Progenitor cell of endocrine pancreas (in vitro differentiated cells): ENCODE results near the gene CD36. TPM values are rescaled to one million over a fixed set of nuclear protein-coding genes. Genes with fewer than 3 reads are reported as not detected.

Experiments
- DNase-seq: peaks from one replicate; pipeline ENCODE4 v3.0.0; 2021; ENCODE audit warnings: low spot score; ENCODE audit not compliant: unreplicated experiment
- H3K27ac Mint-ChIP-seq: 2 replicates; pipeline ENCODE4 v1.8.0; 2021; ENCODE audit warnings: mild to moderate bottlenecking, moderate library complexity, mixed read lengths
- H3K27me3 Mint-ChIP-seq: 2 replicates; pipeline ENCODE4 v1.8.0; 2021; ENCODE audit warnings: mixed read lengths
- H3K36me3 Mint-ChIP-seq: 2 replicates; pipeline ENCODE4 v1.8.0; 2022; ENCODE audit warnings: mixed read lengths; ENCODE audit not compliant: insufficient read depth
- H3K4me1 Mint-ChIP-seq: 2 replicates; pipeline ENCODE4 v1.8.0; 2021; ENCODE audit warnings: low read depth, mixed read lengths
- H3K4me3 Mint-ChIP-seq: 2 replicates; pipeline ENCODE4 v1.8.0; 2021; ENCODE audit warnings: low read depth, mild to moderate bottlenecking, moderate library complexity, mixed read lengths
- H3K9me3 Mint-ChIP-seq: 2 replicates; pipeline ENCODE4 v1.8.0; 2021; ENCODE audit warnings: low read depth, mixed read lengths
- total RNA-seq: library from RNA; stranded (reverse); gene quantifications from 2 replicates; pipeline ENCODE4 v1.2.1, GENCODE V29; 2021
- TF ChIP-seq, protein P1 (sequence below): fragments of 200-600 bp; sonication (generic); IDR thresholded peaks from one replicate; pipeline ENCODE4 v1.5.0; 2021; ENCODE audit warnings: antibody characterized with exemption, mild to moderate bottlenecking; ENCODE audit not compliant: unreplicated experiment

The CD36 gene
- total RNA-seq, 1 donor from 2014 or later = 7.7 TPM

DNA sequence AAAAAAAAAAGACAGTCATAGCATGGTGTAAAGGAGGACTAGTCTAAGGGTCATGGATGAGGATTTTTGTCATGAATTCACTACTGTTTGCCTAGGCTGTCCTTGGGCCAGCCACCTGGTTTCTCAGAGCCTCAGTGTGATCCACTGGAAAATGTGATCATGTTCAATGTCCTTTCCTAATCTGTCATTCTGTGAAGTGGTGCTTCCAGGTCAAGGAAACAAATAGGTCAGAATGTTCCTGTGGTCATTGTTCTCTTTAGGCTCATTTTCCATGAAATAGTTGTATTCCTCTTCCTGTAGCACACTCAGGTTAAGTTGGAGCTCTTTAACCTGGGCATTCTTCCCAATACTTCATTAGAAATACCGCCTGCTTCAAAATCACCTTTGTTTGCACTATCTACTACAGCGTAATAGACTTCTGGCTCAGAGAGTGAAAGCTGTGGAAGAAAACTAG, 16.5 kb downstream of the CD36 start:
- no peaks in the 10 kb centered on the region for H3K27me3 Mint-ChIP-seq
- no peaks in the 10 kb centered on the region for H3K36me3 Mint-ChIP-seq
- no peaks in the 10 kb centered on the region for H3K9me3 Mint-ChIP-seq
- no peak overlapping the region for H3K4me3 Mint-ChIP-seq
- DNase-seq = no peak
- TF ChIP-seq, protein P1, sequence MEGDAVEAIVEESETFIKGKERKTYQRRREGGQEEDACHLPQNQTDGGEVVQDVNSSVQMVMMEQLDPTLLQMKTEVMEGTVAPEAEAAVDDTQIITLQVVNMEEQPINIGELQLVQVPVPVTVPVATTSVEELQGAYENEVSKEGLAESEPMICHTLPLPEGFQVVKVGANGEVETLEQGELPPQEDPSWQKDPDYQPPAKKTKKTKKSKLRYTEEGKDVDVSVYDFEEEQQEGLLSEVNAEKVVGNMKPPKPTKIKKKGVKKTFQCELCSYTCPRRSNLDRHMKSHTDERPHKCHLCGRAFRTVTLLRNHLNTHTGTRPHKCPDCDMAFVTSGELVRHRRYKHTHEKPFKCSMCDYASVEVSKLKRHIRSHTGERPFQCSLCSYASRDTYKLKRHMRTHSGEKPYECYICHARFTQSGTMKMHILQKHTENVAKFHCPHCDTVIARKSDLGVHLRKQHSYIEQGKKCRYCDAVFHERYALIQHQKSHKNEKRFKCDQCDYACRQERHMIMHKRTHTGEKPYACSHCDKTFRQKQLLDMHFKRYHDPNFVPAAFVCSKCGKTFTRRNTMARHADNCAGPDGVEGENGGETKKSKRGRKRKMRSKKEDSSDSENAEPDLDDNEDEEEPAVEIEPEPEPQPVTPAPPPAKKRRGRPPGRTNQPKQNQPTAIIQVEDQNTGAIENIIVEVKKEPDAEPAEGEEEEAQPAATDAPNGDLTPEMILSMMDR = no peak
- H3K4me1 Mint-ChIP-seq = peaks cover 1% of the 10 kb centered on the region
- no peak overlapping the region for H3K27ac Mint-ChIP-seq

DNA sequence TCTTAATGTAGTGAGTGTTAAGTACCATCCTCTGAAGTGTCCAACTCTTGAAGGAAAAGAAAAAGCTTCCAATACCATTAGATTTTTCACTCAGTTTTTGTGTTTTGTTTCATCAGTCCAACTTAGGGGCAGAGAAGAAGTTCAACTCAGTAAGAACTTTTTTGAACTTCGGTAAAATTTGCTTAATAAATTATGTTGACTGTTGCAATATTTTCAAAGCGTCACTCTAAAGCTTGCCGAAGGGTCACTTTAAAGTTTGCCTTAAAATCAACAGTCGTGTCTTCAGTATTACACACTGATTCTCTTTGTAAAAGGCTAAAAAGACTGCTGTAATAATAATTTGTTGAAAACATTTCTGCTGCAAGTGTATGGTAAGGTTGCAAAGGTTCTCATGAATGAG, 17.6 kb downstream of the CD36 start:
- H3K36me3 Mint-ChIP-seq = no peaks in the 10 kb centered on the region
- DNase-seq = no peak
- TF ChIP-seq, protein P1 = no peak
- no peaks in the 10 kb centered on the region for H3K9me3 Mint-ChIP-seq
- H3K4me1 Mint-ChIP-seq = peaks cover 1% of the 10 kb centered on the region
- no peaks in the 10 kb centered on the region for H3K27me3 Mint-ChIP-seq
- H3K27ac Mint-ChIP-seq = no peak overlapping the region
- H3K4me3 Mint-ChIP-seq = no peak overlapping the region

DNA sequence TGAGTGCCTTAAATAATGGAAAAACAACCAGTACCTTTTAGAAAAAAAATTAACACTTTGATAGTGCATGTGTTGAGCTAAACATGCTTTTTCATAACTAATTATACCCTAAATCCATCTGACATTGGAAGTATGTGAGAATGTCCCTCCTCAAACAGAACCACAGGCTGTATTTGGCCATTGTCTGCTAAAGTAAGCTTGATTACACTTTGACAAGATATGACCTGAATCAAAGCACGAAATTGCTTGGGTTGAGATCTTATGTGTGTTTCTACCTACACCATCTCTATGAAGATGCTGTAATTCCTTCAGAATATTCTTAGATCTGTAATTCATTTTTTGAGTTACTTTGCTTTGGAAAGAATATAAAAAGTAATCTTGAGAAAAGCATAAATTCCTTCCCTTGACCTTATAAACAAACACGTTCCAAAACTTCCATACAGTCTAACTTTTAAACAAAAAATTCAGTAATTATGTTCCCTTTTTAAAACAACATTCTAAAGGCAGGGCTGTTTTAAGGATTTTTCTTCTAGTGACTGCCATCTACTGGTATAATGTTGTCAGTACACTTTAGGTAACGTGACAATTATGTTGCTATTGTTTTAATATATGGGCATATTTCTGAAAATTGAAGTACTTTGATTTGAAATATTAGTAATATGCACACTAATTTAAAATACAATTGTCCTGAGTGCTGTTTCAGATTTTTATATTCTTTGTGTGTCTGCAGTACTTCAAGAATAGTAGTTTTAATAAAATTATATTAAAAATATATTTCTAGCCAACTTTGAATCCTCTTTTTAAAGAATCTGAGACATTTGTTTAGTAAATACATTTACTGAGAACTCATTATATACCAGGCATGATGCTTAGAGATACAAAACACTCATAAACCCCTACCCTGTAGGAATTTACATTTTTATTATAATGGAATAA, 20.9 kb downstream of the CD36 start:
- TF ChIP-seq, protein P1 = peak; percentile 81
- Mint-ChIP-seq H3K4me3 (no peak overlapping the region), H3K9me3 (no peaks in the 10 kb centered on the region), H3K4me1 (peaks cover 1% of the 10 kb centered on the region), H3K27me3 (no peaks in the 10 kb centered on the region), H3K36me3 (no peaks in the 10 kb centered on the region), H3K27ac (no peak overlapping the region)
- DNase-seq = no peak

DNA sequence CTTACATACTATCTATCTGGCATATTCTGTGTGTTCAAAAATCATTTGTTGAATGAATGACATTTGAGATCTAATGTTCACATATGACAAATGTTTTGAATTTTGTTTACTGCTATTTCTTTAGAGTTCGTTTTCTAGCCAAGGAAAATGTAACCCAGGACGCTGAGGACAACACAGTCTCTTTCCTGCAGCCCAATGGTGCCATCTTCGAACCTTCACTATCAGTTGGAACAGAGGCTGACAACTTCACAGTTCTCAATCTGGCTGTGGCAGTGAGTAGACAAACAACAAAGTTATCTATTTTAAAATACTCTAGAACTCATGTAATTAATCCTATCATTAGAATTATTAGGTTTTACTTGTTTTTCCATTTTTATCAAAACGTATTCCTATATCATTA, 22.5 kb downstream of the CD36 start:
- Mint-ChIP-seq H3K4me1 (peaks cover 4% of the 10 kb centered on the region), H3K9me3 (no peaks in the 10 kb centered on the region), H3K36me3 (no peaks in the 10 kb centered on the region), H3K27me3 (no peaks in the 10 kb centered on the region), H3K27ac (no peak overlapping the region), H3K4me3 (no peak overlapping the region)
- DNase-seq = no peak
- TF ChIP-seq, protein P1 = no peak

DNA sequence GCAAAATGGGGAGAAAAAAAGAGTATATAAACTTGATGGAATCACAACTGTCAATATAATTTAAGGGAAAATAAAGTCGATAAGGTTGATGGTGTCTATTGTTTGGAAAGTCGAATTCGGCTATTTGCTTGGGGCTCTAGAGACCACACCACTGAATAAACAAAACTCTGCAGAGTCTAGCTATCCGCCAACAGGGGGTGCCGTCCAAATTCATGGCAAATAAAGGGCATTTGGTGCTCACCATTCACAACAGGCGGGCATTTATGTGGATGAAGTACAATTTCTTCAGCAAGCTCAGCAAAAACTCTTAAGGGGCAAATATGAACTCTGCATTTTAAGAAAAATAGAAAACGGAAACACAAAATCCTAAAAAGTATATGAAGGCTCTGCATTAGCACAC, 23.3 kb downstream of the CD36 start:
- no peak for DNase-seq
- H3K27ac Mint-ChIP-seq = no peak overlapping the region

More for the DNA sequence above, 23.3 kb downstream of the CD36 start:
- Mint-ChIP-seq H3K36me3 (no peaks in the 10 kb centered on the region), H3K4me3 (no peak overlapping the region), H3K27me3 (no peaks in the 10 kb centered on the region), H3K9me3 (no peaks in the 10 kb centered on the region), H3K4me1 (peaks cover 6% of the 10 kb centered on the region)
- TF ChIP-seq, protein P1 = no peak
